Measurements from ENCODE around the gene TLX2. TPM values are rescaled to one million over a fixed set of nuclear protein-coding genes. Genes with fewer than 3 reads are reported as not detected.

TLX2 gene
- total and polyA plus RNA-seq, 2 of the 8 experiments (the other 6 are each of a cell fraction or from before 2014, with no cell fraction given) = 0.06 to 0.17 TPM

DNA sequence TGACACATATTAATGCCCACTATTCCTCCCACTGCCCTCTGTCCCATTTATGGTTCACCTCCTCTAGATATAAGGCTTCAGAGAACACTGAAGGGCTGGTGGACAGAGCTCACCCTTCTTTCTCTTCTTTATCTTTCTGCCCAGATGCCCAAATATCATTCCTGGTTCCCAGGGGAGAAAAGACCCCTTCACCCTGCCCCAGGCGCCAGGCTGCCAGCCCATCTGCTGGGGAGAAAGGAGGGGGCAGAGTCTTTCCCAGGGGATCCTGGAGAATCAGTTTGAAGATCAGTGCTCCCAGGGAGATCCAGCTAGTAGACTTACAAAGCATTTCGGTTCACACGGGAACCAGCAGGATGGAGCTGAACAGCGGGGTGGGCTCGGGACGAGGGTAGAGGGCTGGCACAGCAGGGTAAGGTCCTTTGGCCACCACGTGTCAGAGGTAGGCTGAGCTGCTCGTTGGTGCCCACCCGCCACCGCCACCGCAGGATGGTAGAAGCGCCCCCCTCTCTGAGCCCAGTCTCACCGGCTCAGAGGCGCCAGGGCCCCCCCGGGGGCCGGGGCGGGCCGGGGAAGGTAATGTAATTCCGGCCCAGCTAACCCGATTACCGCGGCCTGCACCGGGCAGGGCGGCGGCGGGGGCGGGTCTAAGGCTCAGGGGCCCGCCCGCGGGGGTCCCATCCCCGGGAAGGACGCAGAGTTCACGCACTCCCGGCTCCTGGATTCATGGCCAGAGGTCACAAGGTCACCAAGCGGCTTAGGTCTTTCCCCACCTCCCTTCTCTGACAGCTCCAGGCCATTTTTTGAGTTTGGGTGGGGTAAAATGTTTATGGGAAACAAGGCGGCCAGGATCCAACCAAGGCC, 1.3 kb upstream of the TLX2 start:
- Histone ChIP-seq H2BK12ac (ENCODE audit: low read depth, low read length) (peak overlapping the region; percentile 68; the same call in 1 of the 2 replicates), H3K9ac (replicated peaks in 1 of 4; ENCODE audit: extremely low read depth in 1 of 4, low read depth in 3 of 4, low read length in 3 of 4) (no peak overlapping the region), H2BK20ac (ENCODE audit: low read length) (no peak overlapping the region), H3K14ac (ENCODE audit: insufficient read length) (no peak overlapping the region), H3K4ac (replicated peaks; ENCODE audit: insufficient read length, low read depth, low read length) (no peak overlapping the region), H3K4me3 (ENCODE audit: extremely low read depth in 1 of 4, insufficient read depth in 2 of 4, low read depth in 3 of 4, low read length in 4 of 4) (peak overlapping the region in 2 of 4 experiments; percentile 28 to 62; a peak in 5 of 8 replicates), H3K79me1 (ENCODE audit: low read depth, low read length) (no peaks in the 10 kb centered on the region), H3K23ac (ENCODE audit: insufficient read length) (no peak overlapping the region), H3K79me2 (ENCODE audit: control insufficient read depth in 1 of 2, insufficient read depth in 2 of 2, low read length in 2 of 2) (no peaks in the 10 kb centered on the region), H3K36me3 (ENCODE audit: control insufficient read depth in 2 of 4, insufficient read depth in 4 of 4, low read length in 3 of 4) (peaks cover 0 to 19% (median 0%) of the 10 kb centered on the region in 4 experiments; a peak in 1 of 8 replicates), H2AK5ac (ENCODE audit: low read depth, low read length) (0 out of 2 replicates have a peak overlapping the region, but pooled peaks have one; percentile 39), H3K4me2 (ENCODE audit: insufficient read depth in 1 of 2, low read depth in 2 of 2, low read length in 2 of 2) (peak overlapping the region; percentile 63 to 88), H3K9me3 (ENCODE audit: insufficient read depth in 2 of 2, low read depth in 1 of 2, low read length in 1 of 2) (peaks cover 7 to 12% of the 10 kb centered on the region in 2 experiments), H3K23me2 (ENCODE audit: low read depth, low read length) (peaks cover 16% of the 10 kb centered on the region), H2BK15ac (ENCODE audit: low read length) (no peak overlapping the region), H2AFZ (ENCODE audit: low read length) (no peak overlapping the region), H3K27me3 (replicated peaks in 1 of 4; ENCODE audit: control insufficient read depth in 3 of 4, extremely low read depth in 1 of 4, insufficient read depth in 3 of 4, low read length in 3 of 4) (peaks cover 78 to 97% (median 92%) of the 10 kb centered on the region in 4 experiments), H3K4me1 (replicated peaks in 1 of 4; ENCODE audit: control insufficient read depth in 3 of 4, insufficient read depth in 4 of 4, low read length in 3 of 4) (peaks cover 2 to 24% (median 10%) of the 10 kb centered on the region in 4 experiments), H3K56ac (replicated peaks; ENCODE audit: insufficient read length, low read depth, low read length) (no peak overlapping the region), H4K5ac (ENCODE audit: insufficient read length, low read depth, low read length) (no peak overlapping the region), H2BK120ac (replicated peaks; ENCODE audit: low read depth, low read length) (no peak overlapping the region), H4K91ac (replicated peaks; ENCODE audit: insufficient read length, low read length) (no peak overlapping the region), H2BK5ac (ENCODE audit: low read depth, low read length) (no peak overlapping the region), H3K27ac (ENCODE audit: low read depth, low read length) (no peak overlapping the region), H4K20me1 (replicated peaks in 1 of 2; ENCODE audit: control insufficient read depth in 1 of 2, insufficient read depth in 2 of 2, low read length in 2 of 2) (peaks cover 2 to 4% of the 10 kb centered on the region in 2 experiments), H4K8ac (ENCODE audit: extremely low read depth, insufficient read depth, low read length) (peak overlapping the region; percentile 60; the same call in 1 of the 2 replicates), H3K18ac (ENCODE audit: extremely low read depth, low read length) (peak overlapping the region; percentile 60; the same call in 1 of the 2 replicates)
- TF ChIP-seq POLR2A (IDR thresholded peaks at IDR 0.05; ENCODE audit: control extremely low read depth in 1 of 2, low read depth in 2 of 2, low read length in 2 of 2) = no peak
- TF ChIP-seq, protein P1, sequence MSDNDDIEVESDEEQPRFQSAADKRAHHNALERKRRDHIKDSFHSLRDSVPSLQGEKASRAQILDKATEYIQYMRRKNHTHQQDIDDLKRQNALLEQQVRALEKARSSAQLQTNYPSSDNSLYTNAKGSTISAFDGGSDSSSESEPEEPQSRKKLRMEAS (IDR thresholded peaks at IDR 0.05) = peak; percentile 19; the same call in 1 of the 2 replicates
- 12% methylated on average over 12 of the region's 36 CpGs; no CpG with 5 or more reads in 1 of the 2 experiments for WGBS, 2 experiments (ENCODE audit: extremely low coverage in 1 of 2, insufficient coverage in 1 of 2, insufficient read length in 1 of 2, insufficient replicate concordance in 2 of 2, low coverage in 1 of 2, low lambda C conversion rate in 2 of 2, missing lambda C conversion rate in 1 of 2)
- peak in 1 of 2 experiments; percentile 55 for DNase-seq (ENCODE audit: low read depth in 1 of 2, low spot score in 2 of 2)
- ChIA-PET POLR2A (ENCODE audit: partially characterized antibody) (interaction anchor here (0.8 to 6.7 kb wide), 7 partner anchors 10 to 55 kb away, joined by 3 to 63 read pairs (median 6); partner anchors contain the start of genes AUP1, DQX1, HTRA2 and LBX2), CTCF (ENCODE audit: partially characterized antibody) (interaction anchor here (0.6 to 4.2 kb wide), 8 partner anchors 9 to 929 kb away, joined by 3 to 20 read pairs (median 4); partner anchors contain the start of genes AUP1 and HTRA2)
- FAIRE-seq = no peak

Measured in H1 (cell line).